B cell (primary cell): Measurements from ENCODE around the gene DACH1. TPM values are rescaled to one million over a fixed set of nuclear protein-coding genes. Genes with fewer than 3 reads are reported as not detected.

ENCODE experiments used
- ATAC-seq: fragments of 200-7000 bp; cut with Tn5 transposase; one replicate; pipeline ENCODE4 v1.10.0; 2021; ENCODE audit warnings: low read depth, mild to moderate bottlenecking, moderate number of reproducible peaks, moderate library complexity
- CTCF ChIA-PET: fragments of 350-600 bp; sonication (Branson Sonifier 250); formaldehyde crosslinking; loops from one replicate; lab custom pipeline; 2021; ENCODE audit warnings: antibody characterized with exemption, inconsistent platforms; lab: Charles Lee
- POLR2A ChIA-PET: fragments of 350-600 bp; sonication (Branson Sonifier 250); formaldehyde crosslinking; loops from one replicate; lab custom pipeline; 2021; ENCODE audit warnings: antibody characterized with exemption; lab: Charles Lee
- DNase-seq: peaks from one replicate; pipeline ENCODE4 v3.0.0; 2013
- H2AFZ ChIP-seq: 2 replicates; pipeline ENCODE4 v1.6.1; 2012; ENCODE audit warnings: mild to moderate bottlenecking, low read depth, low read length; ENCODE audit not compliant: insufficient read depth, poor library complexity, severe bottlenecking
- H3K27ac ChIP-seq, 2 donors: 1 replicate in 1 of 2; 2 replicates in 1 of 2; pipeline ENCODE4 v1.5.1; 2012 to 2013; ENCODE audit warnings: low read length in 2 of 2, mild to moderate bottlenecking in 2 of 2, moderate library complexity in 1 of 2
- H3K27me3 ChIP-seq, 4 experiments: fragments of 200-600 bp in 1 of 4; sonication (generic) in 1 of 4; replicated peaks in 1 of 4; 1 replicate in 2 of 4; 2 replicates in 2 of 4; pipeline versions ENCODE4 v1.6.1 to v1.7.0; 2013 to 2016; ENCODE audit warnings: low read length in 3 of 4, mild to moderate bottlenecking in 2 of 4, mixed read lengths in 1 of 4, moderate library complexity in 1 of 4; ENCODE audit not compliant: insufficient read depth in 4 of 4, control insufficient read depth in 3 of 4; ENCODE audit errors: control extremely low read depth in 1 of 4
- H3K36me3 ChIP-seq, 2 experiments: replicated peaks in 1 of 2; 1 replicate in 1 of 2; 2 replicates in 1 of 2; pipeline versions ENCODE4 v1.6.1 to v1.7.1; 2013; ENCODE audit warnings: low read length in 1 of 2; ENCODE audit not compliant: insufficient read depth in 2 of 2, control insufficient read depth in 1 of 2; ENCODE audit errors: control extremely low read depth in 1 of 2, extremely low read depth in 1 of 2
- H3K4me1 ChIP-seq, 2 donors: fragments of 200-600 bp in 1 of 2; sonication (generic) in 1 of 2; 1 replicate in 1 of 2; 2 replicates in 1 of 2; pipeline versions ENCODE4 v1.5.1 to v1.6.1; 2013 to 2017; ENCODE audit warnings: low read length in 2 of 2; ENCODE audit not compliant: control insufficient read depth in 2 of 2, insufficient read depth in 2 of 2
- H3K4me2 ChIP-seq: replicated peaks from 2 replicates; pipeline ENCODE3; 2012; ENCODE audit warnings: mild to moderate bottlenecking, low read depth, low read length; ENCODE audit not compliant: poor library complexity, severe bottlenecking
- H3K4me3 ChIP-seq, 5 experiments: fragments of 200-600 bp in 1 of 5; sonication (generic) in 1 of 5; 1 replicate in 3 of 5; 2 replicates in 2 of 5; pipeline versions ENCODE4 v1.5.1 to v1.7.0; 2011 to 2016; ENCODE audit warnings: low read length in 4 of 5, mild to moderate bottlenecking in 4 of 5, low read depth in 2 of 5, control low read depth in 1 of 5, moderate library complexity in 1 of 5; ENCODE audit not compliant: insufficient read depth in 1 of 5; ENCODE audit errors: control extremely low read depth in 1 of 5, extremely low read depth in 1 of 5
- H3K79me2 ChIP-seq: fragments of 200-600 bp; sonication (generic); one replicate; pipeline ENCODE4 v1.6.0; 2016; ENCODE audit warnings: low read length; ENCODE audit not compliant: control insufficient read depth, insufficient read depth
- H3K9ac ChIP-seq: fragments of 200-600 bp; sonication (generic); 2 replicates; pipeline ENCODE4 v1.6.1; 2017; ENCODE audit warnings: mild to moderate bottlenecking, low read length, moderate library complexity
- H3K9me3 ChIP-seq, 3 donors: one replicate each; pipeline versions ENCODE4 v1.6.1 to v1.7.1; 2013; ENCODE audit warnings: low read length in 2 of 3; ENCODE audit not compliant: control insufficient read depth in 2 of 3, insufficient read depth in 1 of 3; ENCODE audit errors: control extremely low read depth in 1 of 3
- H4K20me1 ChIP-seq: 2 replicates; pipeline ENCODE4 v1.6.0; 2012; ENCODE audit warnings: mild to moderate bottlenecking, low read length; ENCODE audit not compliant: insufficient read depth, control insufficient read depth, poor library complexity, severe bottlenecking
- H3K27ac Mint-ChIP-seq: one replicate; pipeline ENCODE4 v1.8.0; 2021; ENCODE audit warnings: mixed read lengths
- H3K27me3 Mint-ChIP-seq: one replicate; pipeline ENCODE4 v1.8.0; 2021; ENCODE audit warnings: mixed read lengths
- H3K4me1 Mint-ChIP-seq: one replicate; pipeline ENCODE4 v1.8.0; 2021; ENCODE audit warnings: mixed read lengths
- H3K4me3 Mint-ChIP-seq: one replicate; pipeline ENCODE4 v1.8.0; 2021; ENCODE audit warnings: mixed read lengths
- H3K9me3 Mint-ChIP-seq: one replicate; pipeline ENCODE4 v1.8.0; 2022; ENCODE audit warnings: mixed read lengths; ENCODE audit not compliant: insufficient read depth
- CTCF ChIP-seq: fragments of 200-600 bp; IDR thresholded peaks from one replicate; pipeline ENCODE4 v1.8.0; 2022; ENCODE audit warnings: antibody characterized with exemption, mild to moderate bottlenecking
- EZH2 ChIP-seq: IDR thresholded peaks from 2 replicates; pipeline ENCODE4 v1.6.1; 2012; ENCODE audit warnings: borderline replicate concordance, low read depth, mild to moderate bottlenecking, moderate library complexity, low read length; ENCODE audit not compliant: insufficient read depth, poor library complexity, severe bottlenecking
- WGBS: methylation state at CpG from one replicate; pipeline ENCODE4 v1.1.5; 2013; ENCODE audit warnings: missing lambda C conversion rate; ENCODE audit not compliant: insufficient coverage; 5-methylcytosine and 5-hydroxymethylcytosine counted together
- intact Hi-C: fragments of 100-400 bp; cut with micrococcal nuclease; formaldehyde crosslinking; loops from one replicate; pipeline ENCODE4 v1.10.0; 2022
- polyA plus RNA-seq: library from polyadenylated mRNA; depleted of rRNA; stranded (reverse); fragments of >200 nt; gene quantifications from 2 replicates; pipeline ENCODE4 v1.2.3, GENCODE V29; 2012
- total RNA-seq, 2 donors: library from RNA; stranded (reverse); fragments of 120-200 nt in 1 of 2; gene quantifications; 1 replicate in 1 of 2; 2 replicates in 1 of 2; pipeline versions ENCODE4 v1.2.3 to v1.2.4, GENCODE V29; 2013 to 2022

DACH1 gene
- total and polyA plus RNA-seq, 2 donors (not counting 1 experiment from before 2014, with no cell fraction given), result not detected

- Mint-ChIP-seq H3K27me3 (no peaks in the 10 kb centered on the region), H3K27ac (no peak overlapping the region), H3K4me3 (no peak overlapping the region), H3K4me1 (no peaks in the 10 kb centered on the region), H3K9me3 (no peaks in the 10 kb centered on the region)
- intact Hi-C loops, result no loop called here
- H4K20me1 ChIP-seq, result no peaks in the 10 kb centered on the region
- H3K79me2 ChIP-seq, result no peaks in the 10 kb centered on the region
- TF ChIP-seq CTCF, result no peak
- TF ChIP-seq EZH2, result no peak
- ChIA-PET CTCF (no interaction called here), POLR2A (no interaction called here)
- no peak overlapping the region for H3K9ac ChIP-seq
- H3K27ac ChIP-seq, result no peak overlapping the region
- no CpG with 5 or more reads among the region's 1 CpG for WGBS
- H3K4me2 ChIP-seq, result no peak overlapping the region
- no peaks in the 10 kb centered on the region for H3K9me3 ChIP-seq
- no peaks in the 10 kb centered on the region for H3K4me1 ChIP-seq
- no peaks in the 10 kb centered on the region for H3K36me3 ChIP-seq
- DNase-seq (no peak), ATAC-seq (no peak)
- no peaks in the 10 kb centered on the region for H3K27me3 ChIP-seq
- no peak overlapping the region for H3K4me3 ChIP-seq
- H2AFZ ChIP-seq, result no peak overlapping the region
These were observed 136.7 kb downstream of the DACH1 start for GRCh38 chr13:71730267-71730666.

GRCh38 chr13:71729441-71729840 is 137.6 kb downstream of the DACH1 start:
- H3K4me1 Mint-ChIP-seq, result no peaks in the 10 kb centered on the region
- Histone ChIP-seq H3K4me2 (no peak overlapping the region), H3K9ac (no peak overlapping the region), H2AFZ (no peak overlapping the region), H3K4me1 (no peaks in the 10 kb centered on the region), H3K27me3 (no peaks in the 10 kb centered on the region), H4K20me1 (no peaks in the 10 kb centered on the region), H3K27ac (no peak overlapping the region), H3K79me2 (no peaks in the 10 kb centered on the region), H3K9me3 (no peaks in the 10 kb centered on the region), H3K36me3 (no peaks in the 10 kb centered on the region), H3K4me3 (no peak overlapping the region)
- no peak overlapping the region for H3K27ac Mint-ChIP-seq
- ChIA-PET POLR2A (no interaction called here), CTCF (no interaction called here)
- no peak for ATAC-seq
- WGBS, result no CpG with 5 or more reads among the region's 2 CpGs
- TF ChIP-seq EZH2 (no peak), CTCF (no peak)
- intact Hi-C loops, result no loop called here
- no peak overlapping the region for H3K4me3 Mint-ChIP-seq
- DNase-seq, result no peak
- no peaks in the 10 kb centered on the region for H3K9me3 Mint-ChIP-seq
- H3K27me3 Mint-ChIP-seq, result no peaks in the 10 kb centered on the region
